NCI-H2227 (cell line): ENCODE measurements around the gene SNED1.
A peak's percentile ranks its signal among the peaks of the same experiment; 100 is the strongest.

Experiments used
- DNase-seq: peaks from one replicate; lab custom pipeline; 2025; ENCODE audit not compliant: unreplicated experiment; lab: John Stamatoyannopoulos, UW

Gene SNED1

DNA sequence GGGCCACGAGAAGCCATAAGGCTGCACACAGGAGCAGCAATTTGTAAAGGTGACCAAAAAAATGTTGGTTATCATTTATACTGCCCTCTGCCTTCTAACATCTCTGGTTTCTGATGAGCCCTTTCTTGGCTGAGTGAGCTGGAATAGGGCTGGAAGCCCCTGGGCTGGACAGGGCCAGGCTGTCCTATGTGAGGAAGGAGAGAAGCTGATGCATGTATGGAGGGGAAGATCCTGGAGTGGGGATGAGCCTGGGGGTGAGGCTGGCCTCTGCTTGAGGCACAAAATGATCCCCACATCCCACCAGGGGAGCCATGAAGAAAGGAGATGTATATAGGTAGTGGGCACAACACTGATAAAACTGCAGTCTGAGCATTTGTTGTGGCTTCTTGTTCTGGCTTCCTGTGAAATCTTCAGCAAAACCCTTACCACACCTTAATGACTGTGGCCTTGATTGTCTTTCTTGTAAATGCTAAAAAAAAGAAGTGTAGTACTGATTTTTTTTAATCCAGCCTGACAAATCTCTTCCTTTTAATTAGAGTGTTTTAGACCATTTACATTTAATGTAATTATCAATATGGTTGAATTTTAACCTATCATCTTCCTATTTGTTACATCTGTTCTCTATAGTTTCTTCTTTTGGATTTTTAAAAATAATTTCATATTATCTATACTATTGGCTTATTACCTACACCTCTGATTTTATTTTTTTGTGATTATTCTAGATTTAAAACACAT is 5.6 kb downstream of the SNED1 start:
- DNase-seq = no peak

DNA sequence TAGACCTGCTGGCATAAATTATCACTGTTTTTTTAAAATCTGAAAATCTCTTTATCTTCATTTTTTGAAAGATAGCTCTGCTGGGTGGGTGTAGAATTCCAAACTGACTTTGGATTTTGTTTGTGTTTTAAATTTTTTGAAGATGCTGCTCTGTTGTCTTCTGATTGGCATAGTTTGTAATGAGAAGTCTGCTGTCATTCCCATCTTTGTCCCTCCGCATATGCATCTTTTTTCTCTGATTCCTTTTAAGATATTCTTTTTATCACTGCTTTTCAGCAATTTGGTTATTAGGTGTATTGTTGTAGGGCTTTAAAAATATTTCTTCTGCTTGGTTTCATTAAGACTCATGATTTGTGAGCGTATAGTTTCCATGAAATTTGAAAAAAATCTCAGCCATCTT is 7.2 kb downstream of the SNED1 start:
- DNase-seq = no peak

- DNase-seq = no peak
Observed at GRCh38 chr2:241006412-241006811, 8.0 kb downstream of the SNED1 start.

- DNase-seq = no peak
Observed at GRCh38 chr2:241007111-241007510, 8.7 kb downstream of the SNED1 start.

DNA sequence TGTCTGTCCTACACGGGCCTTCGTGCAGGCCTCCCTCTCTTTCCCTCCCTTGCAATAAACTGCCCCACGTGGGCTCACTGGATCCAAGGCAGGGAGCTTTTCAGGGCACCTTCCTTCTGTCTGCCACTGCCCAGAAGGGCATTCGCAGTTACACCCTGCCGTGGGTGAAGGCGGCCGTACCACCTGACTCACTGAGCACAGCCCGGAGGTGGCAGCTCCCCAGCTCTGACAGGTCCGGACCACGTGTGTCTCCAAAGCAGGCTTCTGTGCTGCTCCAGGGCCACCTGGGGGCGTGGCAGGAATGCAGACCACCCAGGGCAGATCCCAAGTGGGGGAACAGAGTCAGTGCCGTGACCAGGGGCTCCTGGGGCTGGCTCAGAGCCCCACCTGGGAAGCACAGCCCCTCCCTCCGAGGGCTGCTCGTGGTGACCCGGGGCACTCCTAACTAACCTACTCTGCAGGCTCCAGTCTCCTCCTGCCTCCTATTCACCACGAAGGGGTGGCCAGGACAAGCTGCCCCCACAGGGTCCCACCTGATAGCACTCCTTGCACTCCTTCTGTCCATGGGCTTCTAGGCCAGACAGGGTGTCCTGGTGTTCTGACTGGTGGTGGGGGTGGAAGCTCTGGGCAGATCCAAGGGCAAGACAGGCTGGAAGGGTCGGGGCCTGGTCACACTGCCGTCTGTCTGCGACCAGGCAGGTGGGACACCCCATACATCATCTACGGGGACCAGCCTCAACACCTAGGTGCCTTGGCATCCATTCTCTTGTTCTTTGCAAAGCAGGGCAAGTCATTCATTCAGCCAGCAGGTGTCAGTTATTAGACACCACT is 9.7 kb downstream of the SNED1 start:
- DNase-seq = no peak

- DNase-seq = no peak
Observed at GRCh38 chr2:241008711-241009121, 10.3 kb downstream of the SNED1 start.

DNA sequence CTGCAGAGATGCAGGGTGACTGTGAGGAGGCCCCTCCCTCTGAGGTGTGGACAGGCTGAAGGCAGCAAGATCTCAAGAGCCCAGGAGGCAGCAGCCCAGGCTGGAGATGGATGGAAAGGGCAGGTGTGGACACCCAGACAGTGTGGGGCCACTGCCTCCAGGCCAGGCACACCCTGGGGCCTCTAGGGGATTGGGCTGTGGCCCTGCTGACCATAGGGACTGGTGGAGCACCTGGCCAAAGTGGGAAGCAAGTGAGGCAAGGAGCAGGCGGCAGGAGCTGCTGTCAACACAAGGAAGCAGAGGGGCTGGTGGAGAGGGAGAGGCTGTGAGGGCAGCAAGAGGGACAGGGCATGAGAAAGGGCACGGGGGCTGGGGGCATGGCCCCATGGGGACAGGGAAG is 10.8 kb downstream of the SNED1 start:
- DNase-seq = no peak

DNA sequence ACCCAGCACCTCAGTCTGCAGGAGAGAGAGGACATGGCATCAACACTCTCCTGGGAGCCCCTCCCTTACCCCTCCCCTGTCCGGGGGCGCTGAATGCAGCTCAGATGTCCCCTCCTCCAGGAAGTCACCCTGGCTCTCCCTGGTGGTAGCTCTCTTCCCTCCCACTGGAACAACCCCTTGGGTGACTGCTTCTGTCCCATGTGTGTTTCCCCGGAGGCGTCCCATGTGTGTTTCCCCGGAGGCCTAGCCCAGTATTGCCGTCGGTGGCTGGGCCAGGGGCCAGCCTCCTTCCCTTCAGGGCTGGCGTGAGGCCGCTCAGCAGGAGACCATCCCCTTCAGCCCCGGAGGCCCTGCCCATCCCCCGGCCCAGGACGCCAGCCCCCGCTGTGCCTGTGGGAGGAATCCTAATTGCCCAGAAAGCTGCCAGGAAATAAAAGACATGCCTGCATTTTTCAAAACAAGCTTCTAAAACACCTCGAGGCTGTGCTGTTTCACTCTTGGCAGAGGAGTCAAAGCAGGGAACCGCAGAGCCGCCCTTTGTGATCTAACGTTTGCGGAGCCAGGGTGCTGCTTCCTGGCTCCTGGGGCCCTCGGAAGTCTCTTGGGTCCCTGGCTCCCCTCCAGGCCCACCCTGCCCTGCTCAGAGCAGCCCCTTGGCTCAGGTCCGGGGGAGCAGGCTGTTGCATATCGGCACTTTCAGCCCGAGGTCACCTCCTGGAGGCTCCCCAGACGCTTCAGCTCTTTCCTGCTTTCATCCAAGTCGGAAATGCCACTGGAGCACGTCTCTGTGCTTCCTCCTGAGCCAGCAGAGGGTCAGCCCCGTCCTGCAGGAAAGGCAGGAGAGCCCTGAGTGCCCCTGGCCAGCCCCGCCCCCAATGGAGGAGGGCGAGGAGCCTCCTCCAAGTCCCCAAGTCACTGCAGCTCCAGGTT is 11.4 kb downstream of the SNED1 start:
- DNase-seq = peak; percentile 37

- no peak for DNase-seq
Observed at GRCh38 chr2:241010531-241011295, 12.3 kb downstream of the SNED1 start.

- no peak for DNase-seq
Observed at GRCh38 chr2:241011296-241011600, 12.8 kb downstream of the SNED1 start.

DNA sequence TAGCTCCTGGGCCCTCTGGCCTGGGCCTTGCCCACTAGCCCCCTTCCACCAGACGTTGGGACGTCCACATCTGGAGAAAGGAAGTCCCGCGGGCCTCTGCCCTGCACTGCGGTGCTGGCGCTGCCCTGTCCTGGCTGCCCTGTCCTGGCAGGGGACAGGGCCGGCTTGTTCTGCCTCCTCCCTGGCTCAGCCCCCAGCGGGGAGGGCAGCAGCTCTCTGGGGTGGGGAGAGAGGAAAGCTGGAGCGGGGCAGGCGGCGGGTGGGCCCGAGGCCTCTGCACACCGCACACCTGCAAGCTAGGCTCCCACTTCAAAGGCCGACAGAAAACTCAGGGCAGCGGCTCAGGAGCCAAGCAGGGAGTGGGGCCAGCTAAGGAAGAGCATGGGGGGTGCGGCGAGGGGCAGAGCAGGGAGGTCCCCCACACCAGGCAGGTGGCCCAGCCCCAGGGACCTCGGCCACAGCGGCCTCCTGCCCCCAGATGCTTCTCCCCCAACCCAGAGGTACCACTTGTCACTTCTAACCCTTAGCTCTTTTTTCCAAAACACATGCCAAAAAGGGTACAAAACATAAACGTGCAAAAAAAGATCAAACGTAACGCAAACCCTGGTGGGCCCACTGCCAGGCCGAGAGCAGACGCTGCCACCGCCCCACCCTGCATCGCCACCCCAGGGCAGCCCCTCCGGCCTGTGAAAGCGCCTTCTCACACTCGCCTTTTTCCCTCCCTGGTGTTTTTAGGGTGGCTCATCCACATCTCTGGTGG is 13.5 kb downstream of the SNED1 start:
- DNase-seq = no peak

- no peak for DNase-seq
Observed at GRCh38 chr2:241014224-241014623, 15.8 kb downstream of the SNED1 start.

- no peak for DNase-seq
Observed at GRCh38 chr2:241014764-241015163, 16.3 kb downstream of the SNED1 start.

- no peak for DNase-seq
Observed at GRCh38 chr2:241015439-241015838, 17.0 kb downstream of the SNED1 start.

DNA sequence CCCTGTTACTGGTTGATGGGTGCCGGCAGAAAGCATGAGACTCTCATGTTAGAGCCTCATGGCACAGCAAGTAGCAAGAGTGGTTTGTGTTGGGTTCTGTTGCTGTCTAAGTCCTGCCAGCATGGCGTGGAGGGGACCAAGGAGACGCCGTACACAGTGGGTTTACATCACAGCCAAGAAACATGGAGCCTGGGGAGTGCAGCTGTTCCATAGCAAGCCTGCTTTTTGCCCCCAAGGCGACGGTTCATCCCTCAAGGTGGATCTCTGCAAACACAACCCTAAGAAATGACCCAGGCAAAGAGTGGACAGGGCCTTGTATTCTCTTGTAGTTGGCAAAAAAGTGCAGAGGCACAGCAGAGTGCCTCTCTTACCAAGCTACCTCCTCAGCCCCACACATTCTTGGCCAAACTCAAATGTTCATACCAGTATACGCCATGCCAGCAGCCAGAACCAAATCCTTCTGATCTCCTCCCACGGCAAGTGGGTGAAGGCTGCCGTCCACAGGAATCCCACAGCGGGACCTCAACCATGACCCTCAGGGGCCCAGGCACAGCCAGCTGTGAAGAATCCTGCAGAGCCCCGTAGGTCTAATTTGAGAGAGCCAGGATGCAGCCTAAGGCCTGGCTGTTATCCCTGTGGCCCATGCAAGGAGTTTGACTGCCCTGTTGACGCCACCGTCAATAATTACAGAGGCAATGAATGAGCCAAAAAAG is 19.0 kb downstream of the SNED1 start:
- no peak for DNase-seq

- no peak for DNase-seq
Observed at GRCh38 chr2:241018051-241018891, 19.9 kb downstream of the SNED1 start.

DNA sequence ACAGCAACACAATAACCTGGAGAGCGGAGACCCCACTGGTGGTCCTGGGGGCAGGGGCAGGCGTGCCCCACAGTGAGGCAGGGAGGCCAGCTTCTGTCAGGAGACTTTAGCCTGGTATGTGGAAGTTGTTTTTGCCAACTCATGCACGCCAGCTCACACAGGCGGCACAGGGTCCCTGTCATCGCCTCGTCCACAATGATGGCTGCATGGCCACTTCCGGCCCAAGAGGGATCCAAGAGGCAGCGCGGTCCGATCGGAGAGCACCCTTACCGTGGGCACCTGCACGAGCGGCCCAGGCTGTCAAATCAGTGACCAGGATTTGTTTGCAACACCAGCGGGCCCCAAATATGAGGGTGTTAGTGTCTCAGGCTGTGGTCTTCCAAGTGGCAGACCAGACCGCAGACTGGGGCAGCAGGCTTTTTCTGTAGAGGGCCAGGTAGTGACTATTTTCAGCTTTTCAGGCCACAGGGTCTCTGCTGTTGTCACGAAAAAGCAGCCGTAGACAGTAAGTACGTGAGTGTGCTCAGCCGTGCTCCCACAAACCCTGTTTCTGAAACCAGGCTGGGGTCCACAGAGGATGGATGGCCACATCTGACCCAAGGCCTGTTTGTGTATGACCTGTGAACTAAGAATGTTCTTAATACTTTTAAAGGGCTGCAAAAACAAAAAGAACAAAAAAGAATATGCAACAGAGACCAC is 21.2 kb downstream of the SNED1 start:
- no peak for DNase-seq

DNA sequence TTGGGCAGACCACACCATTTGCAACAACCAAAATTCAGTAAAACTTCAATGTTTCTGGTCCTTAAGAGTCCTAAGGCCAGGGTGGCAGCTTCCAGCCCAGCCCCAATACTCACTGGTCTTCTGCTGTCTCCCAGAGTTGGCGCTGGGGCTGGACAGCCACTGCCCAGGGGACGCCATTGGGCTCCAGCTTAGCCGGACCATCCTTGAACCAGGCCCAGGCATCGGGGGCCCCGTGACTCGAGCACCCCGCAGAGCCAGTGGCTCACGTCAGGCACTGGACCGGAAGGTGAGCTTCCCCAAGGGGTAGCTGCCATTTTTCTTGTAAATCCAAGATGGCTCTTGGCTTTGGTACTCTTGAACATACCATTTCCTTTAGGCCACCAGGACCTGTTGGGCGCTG is 21.8 kb downstream of the SNED1 start:
- no peak for DNase-seq
